Naive thymus-derived CD4-positive, alpha-beta T cell (primary cell): ENCODE measurements around the gene MAPK8IP2. TPM values are rescaled to one million over a fixed set of nuclear protein-coding genes. Genes with fewer than 3 reads are reported as not detected.

Experiments used
- ATAC-seq: fragments of 150-1000 bp; cut with Tn5 transposase; 2 replicates; pipeline ENCODE4 v1.10.0; 2021; ENCODE audit warnings: mild to moderate bottlenecking, moderate library complexity
- CTCF ChIA-PET: fragments of 350-600 bp; sonication (Branson Sonifier 250); formaldehyde crosslinking; loops from one replicate; lab custom pipeline; 2021; ENCODE audit warnings: antibody characterized with exemption; lab: Charles Lee
- POLR2A ChIA-PET: fragments of 350-600 bp; sonication (Branson Sonifier 250); formaldehyde crosslinking; loops from one replicate; lab custom pipeline; 2021; ENCODE audit warnings: antibody characterized with exemption, inconsistent platforms; lab: Charles Lee
- DNase-seq, 9 donors: peaks; one replicate each; pipeline versions ENCODE4 v3.0.0 to v3.0.0-alpha.2; 2020 to 2022; ENCODE audit warnings: mixed read lengths in 1 of 9
- H3K27ac ChIP-seq: one replicate; pipeline ENCODE4 v1.7.0; 2013; ENCODE audit warnings: mild to moderate bottlenecking, low read depth, low read length, moderate library complexity
- H3K27me3 ChIP-seq, 2 donors: one replicate each; pipeline ENCODE4 v1.7.0; 2013; ENCODE audit warnings: low read length in 2 of 2, mild to moderate bottlenecking in 2 of 2, moderate library complexity in 2 of 2; ENCODE audit not compliant: control insufficient read depth in 2 of 2, insufficient read depth in 2 of 2
- H3K36me3 ChIP-seq, 3 experiments: 1 replicate in 2 of 3; 2 replicates in 1 of 3; pipeline ENCODE4 v1.7.0; 2013; ENCODE audit warnings: low read length in 3 of 3, mild to moderate bottlenecking in 3 of 3, moderate library complexity in 1 of 3; ENCODE audit not compliant: insufficient read depth in 3 of 3, control insufficient read depth in 2 of 3
- H3K4me1 ChIP-seq, 2 donors: one replicate each; pipeline ENCODE4 v1.7.0; 2013; ENCODE audit warnings: low read length in 2 of 2, mild to moderate bottlenecking in 2 of 2, moderate library complexity in 1 of 2; ENCODE audit not compliant: control insufficient read depth in 2 of 2, insufficient read depth in 2 of 2
- H3K4me3 ChIP-seq: 2 replicates; pipeline ENCODE4 v1.7.0; 2013; ENCODE audit warnings: mild to moderate bottlenecking, low read length
- H3K9me3 ChIP-seq, 3 experiments: 1 replicate in 2 of 3; 2 replicates in 1 of 3; pipeline ENCODE4 v1.7.0; 2013; ENCODE audit warnings: low read length in 3 of 3; ENCODE audit not compliant: control insufficient read depth in 2 of 3
- H3K27ac Mint-ChIP-seq, 9 donors: one replicate each; pipeline ENCODE4 v1.8.0; 2020 to 2022; ENCODE audit warnings: mixed read lengths in 9 of 9, mild to moderate bottlenecking in 8 of 9, moderate library complexity in 5 of 9, inconsistent platforms in 2 of 9
- H3K27me3 Mint-ChIP-seq, 5 donors: one replicate each; pipeline ENCODE4 v1.8.0; 2021 to 2022; ENCODE audit warnings: mixed read lengths in 5 of 5, mild to moderate bottlenecking in 1 of 5
- H3K36me3 Mint-ChIP-seq, 5 donors: one replicate each; pipeline ENCODE4 v1.8.0; 2020 to 2022; ENCODE audit warnings: mixed read lengths in 5 of 5, mild to moderate bottlenecking in 3 of 5, inconsistent platforms in 1 of 5
- H3K4me1 Mint-ChIP-seq, 7 donors: one replicate each; pipeline ENCODE4 v1.8.0; 2020 to 2022; ENCODE audit warnings: mixed read lengths in 7 of 7, mild to moderate bottlenecking in 3 of 7, inconsistent platforms in 1 of 7
- H3K4me3 Mint-ChIP-seq, 10 donors: one replicate each; pipeline ENCODE4 v1.8.0; 2020 to 2022; ENCODE audit warnings: mild to moderate bottlenecking in 10 of 10, mixed read lengths in 10 of 10, moderate library complexity in 6 of 10, inconsistent platforms in 2 of 10
- H3K9me3 Mint-ChIP-seq, 11 donors: one replicate each; pipeline ENCODE4 v1.8.0; 2020 to 2022; ENCODE audit warnings: mixed read lengths in 11 of 11, mild to moderate bottlenecking in 4 of 11, inconsistent platforms in 1 of 11, moderate library complexity in 1 of 11
- intact Hi-C, 2 donors: fragments of 100-400 bp; cut with micrococcal nuclease; formaldehyde crosslinking; loops; one replicate each; pipeline ENCODE4 v1.15.1; 2023
- polyA plus RNA-seq, 2 donors: library from polyadenylated mRNA; unstranded; fragments of 300-500 nt; fragmentation: Illumina TruSeq; gene quantifications; one replicate each; pipeline ENCODE4 v1.2.3, GENCODE V29; 2021
- total RNA-seq, 6 experiments: library from RNA in 5 of 6; stranded (reverse) in 5 of 6; gene quantifications; 1 replicate in 5 of 6; 2 replicates in 1 of 6; pipeline ENCODE4 v1.2.3 and lab custom pipeline; 2021 to 2026

Gene MAPK8IP2
- total and polyA plus RNA-seq, 7 experiments from 2014 or later = 0.24 to 0.64 (median 0.38) TPM; not detected in 2

DNA sequence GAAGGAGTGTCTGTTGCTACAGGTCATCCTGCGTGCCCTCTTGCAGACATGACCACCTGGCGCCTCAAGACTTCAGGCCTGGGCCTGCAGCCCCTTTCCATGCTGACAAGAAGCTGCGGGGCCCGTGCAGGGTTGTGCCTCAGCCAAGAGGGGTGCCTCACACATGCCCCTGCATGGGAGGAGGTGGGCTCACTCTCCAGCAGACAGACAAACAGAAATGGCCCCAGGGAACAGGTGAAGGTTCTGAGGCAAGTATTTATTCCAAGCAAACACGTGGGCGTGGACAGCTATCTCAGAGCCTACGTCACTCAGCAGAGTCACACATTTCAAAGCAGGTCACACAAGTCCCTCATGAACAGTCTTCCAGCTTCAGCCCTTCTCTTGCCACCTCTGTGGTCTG, 32.0 kb upstream of the MAPK8IP2 start:
- CTCF ChIA-PET = no interaction called here
- ATAC-seq = no peak

GRCh38 chr22:50569041-50569459, 31.5 kb upstream of the MAPK8IP2 start:
- ATAC-seq (no peak), DNase-seq (no peak)
- POLR2A ChIA-PET = interaction anchor here (1.4 kb wide), 1 partner anchor 13 kb away, joined by 7 read pairs; the partner anchor contains the start of gene CHKB
- no peaks in the 10 kb centered on the region for H3K9me3 ChIP-seq
- no peaks in the 10 kb centered on the region for H3K4me1 ChIP-seq
- H3K4me3 Mint-ChIP-seq = no peak overlapping the region
- peaks cover 0 to 6% (median 0%) of the 10 kb centered on the region in 5 donors for H3K27me3 Mint-ChIP-seq
- H3K9me3 Mint-ChIP-seq = no peaks in the 10 kb centered on the region
- peaks cover 0 to 2% (median 0%) of the 10 kb centered on the region in 7 donors for H3K4me1 Mint-ChIP-seq
- H3K36me3 Mint-ChIP-seq = peaks cover 0 to 21% (median 7%) of the 10 kb centered on the region in 5 donors
- CTCF ChIA-PET = no interaction called here
- no peak overlapping the region for H3K27ac ChIP-seq
- no peaks in the 10 kb centered on the region for H3K27me3 ChIP-seq
- no peak overlapping the region for H3K27ac Mint-ChIP-seq
- no peak overlapping the region for H3K4me3 ChIP-seq
- intact Hi-C loops = no loop called here
- H3K36me3 ChIP-seq = peaks cover 0 to 44% (median 2%) of the 10 kb centered on the region in 3 experiments

More for the DNA sequence above, 32.0 kb upstream of the MAPK8IP2 start:
- H3K9me3 Mint-ChIP-seq = no peaks in the 10 kb centered on the region
- no peak overlapping the region for H3K27ac Mint-ChIP-seq
- Histone ChIP-seq H3K27ac (no peak overlapping the region), H3K36me3 (peaks cover 0 to 44% (median 2%) of the 10 kb centered on the region in 3 experiments), H3K27me3 (no peaks in the 10 kb centered on the region), H3K9me3 (no peaks in the 10 kb centered on the region), H3K4me1 (peaks cover 0 to under 1% of the 10 kb centered on the region in 2 donors), H3K4me3 (no peak overlapping the region)
- peaks cover 0 to 21% (median 7%) of the 10 kb centered on the region in 5 donors for H3K36me3 Mint-ChIP-seq
- POLR2A ChIA-PET = interaction anchor here (1.4 kb wide), 1 partner anchor 14 kb away, joined by 7 read pairs; the partner anchor contains the start of gene CHKB
- H3K4me3 Mint-ChIP-seq = no peak overlapping the region
- peaks cover 0 to 3% (median 2%) of the 10 kb centered on the region in 7 donors for H3K4me1 Mint-ChIP-seq
- H3K27me3 Mint-ChIP-seq = peaks cover 0 to 9% (median 0%) of the 10 kb centered on the region in 5 donors
- intact Hi-C loops = no loop called here
- DNase-seq = no peak

DNA sequence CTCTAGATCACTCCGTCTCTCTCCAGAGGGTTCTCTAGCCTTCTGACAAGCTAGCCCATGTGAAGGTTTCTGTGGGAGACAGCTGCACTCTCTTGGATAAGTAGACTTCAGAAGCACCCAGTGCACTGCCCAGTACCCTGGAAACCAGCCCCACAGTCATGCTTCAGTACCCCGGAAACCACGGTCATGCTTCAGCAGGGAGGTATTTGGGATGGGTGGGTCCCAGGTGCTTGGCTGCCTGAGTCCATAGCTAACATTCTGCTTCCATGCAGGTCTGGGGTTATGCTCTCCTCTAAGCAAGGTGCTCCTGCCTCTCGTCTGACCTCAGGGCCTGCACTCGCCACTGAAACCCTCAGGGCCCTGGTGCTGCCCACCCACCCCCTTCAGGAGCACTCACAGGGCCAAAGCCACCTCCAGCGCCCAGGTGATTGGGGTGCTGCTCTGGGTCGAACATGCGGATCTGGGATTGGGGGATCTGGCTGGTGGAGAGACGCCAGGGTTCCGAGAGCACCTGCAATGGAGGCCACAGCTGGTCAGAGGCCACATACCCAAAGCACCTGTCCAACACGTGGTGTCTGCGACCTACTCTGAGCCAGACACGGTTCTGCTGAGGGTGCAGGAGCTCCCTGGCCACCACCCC, 30.6 kb upstream of the MAPK8IP2 start:
- Mint-ChIP-seq H3K36me3 (peaks cover 0 to 21% (median 7%) of the 10 kb centered on the region in 5 donors), H3K4me3 (no peak overlapping the region), H3K4me1 (peaks cover 0 to 2% (median 0%) of the 10 kb centered on the region in 7 donors), H3K9me3 (no peaks in the 10 kb centered on the region), H3K27me3 (no peaks in the 10 kb centered on the region), H3K27ac (no peak overlapping the region)
- no peaks in the 10 kb centered on the region for H3K27me3 ChIP-seq
- POLR2A ChIA-PET = interaction anchor here (1.4 kb wide), 1 partner anchor 12 kb away, joined by 7 read pairs; the partner anchor contains the start of gene CHKB
- no peaks in the 10 kb centered on the region for H3K4me1 ChIP-seq
- no peak overlapping the region for H3K4me3 ChIP-seq
- peaks cover 0 to 44% (median 2%) of the 10 kb centered on the region in 3 experiments for H3K36me3 ChIP-seq
- H3K27ac ChIP-seq = no peak overlapping the region
- intact Hi-C loops = no loop called here
- DNase-seq = no peak
- H3K9me3 ChIP-seq = no peaks in the 10 kb centered on the region
- CTCF ChIA-PET = interaction anchor here (0.9 kb wide), 1 partner anchor 45 kb away, joined by 3 read pairs; the partner anchor contains the start of gene SCO2
- no peak for ATAC-seq

DNA sequence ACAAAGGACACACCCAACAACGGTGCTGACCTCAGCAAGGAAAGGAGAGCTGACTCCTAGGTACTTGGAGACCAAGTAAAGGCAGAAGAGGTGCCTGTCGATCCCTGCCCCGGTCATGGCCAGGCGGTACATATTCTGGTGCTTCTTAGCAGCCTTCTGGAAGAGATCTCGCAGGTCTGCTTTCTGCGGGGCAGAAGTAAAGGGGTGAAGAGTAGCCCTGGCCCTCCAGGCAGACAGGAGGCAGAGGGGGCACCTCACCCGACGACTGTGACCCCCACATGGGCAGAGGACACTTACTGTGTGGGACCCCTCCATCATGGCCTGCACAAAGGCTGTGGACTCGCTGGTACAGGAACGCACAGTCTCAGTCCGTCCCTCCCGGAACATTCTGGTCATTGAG, 29.7 kb upstream of the MAPK8IP2 start:
- Histone ChIP-seq H3K36me3 (peaks cover 0 to 49% (median 2%) of the 10 kb centered on the region in 3 experiments), H3K27ac (no peak overlapping the region), H3K27me3 (no peaks in the 10 kb centered on the region), H3K4me3 (no peak overlapping the region), H3K4me1 (no peaks in the 10 kb centered on the region), H3K9me3 (no peaks in the 10 kb centered on the region)
- H3K36me3 Mint-ChIP-seq = peaks cover 0 to 21% (median 7%) of the 10 kb centered on the region in 5 donors
- no peaks in the 10 kb centered on the region for H3K27me3 Mint-ChIP-seq
- ChIA-PET POLR2A (interaction anchor here (1.3 kb wide), 1 partner anchor 8 kb away, joined by 3 read pairs; the partner anchor contains the start of gene SYCE3), CTCF (no interaction called here)
- no peak overlapping the region for H3K4me3 Mint-ChIP-seq
- ATAC-seq (no peak), DNase-seq (no peak)
- intact Hi-C loops = no loop called here
- peaks cover 0 to 2% (median 0%) of the 10 kb centered on the region in 7 donors for H3K4me1 Mint-ChIP-seq
- H3K27ac Mint-ChIP-seq = no peak overlapping the region
- H3K9me3 Mint-ChIP-seq = no peaks in the 10 kb centered on the region

GRCh38 chr22:50571264-50572175, 29.1 kb upstream of the MAPK8IP2 start:
- Mint-ChIP-seq H3K4me1 (no peaks in the 10 kb centered on the region), H3K36me3 (peaks cover 0 to 21% (median 7%) of the 10 kb centered on the region in 5 donors), H3K4me3 (no peak overlapping the region), H3K27ac (no peak overlapping the region), H3K27me3 (no peaks in the 10 kb centered on the region), H3K9me3 (no peaks in the 10 kb centered on the region)
- H3K4me3 ChIP-seq = no peak overlapping the region
- intact Hi-C loops = no loop called here
- H3K36me3 ChIP-seq = peaks cover 0 to 51% (median 2%) of the 10 kb centered on the region in 3 experiments
- H3K9me3 ChIP-seq = no peaks in the 10 kb centered on the region
- DNase-seq (no peak), ATAC-seq (no peak)
- no peak overlapping the region for H3K27ac ChIP-seq
- no peaks in the 10 kb centered on the region for H3K4me1 ChIP-seq
- POLR2A ChIA-PET = interaction anchor here (1.3 to 2.0 kb wide), 3 partner anchors 8 to 50 kb away, joined by 3 to 7 read pairs (median 4); partner anchors contain the start of gene SYCE3
- CTCF ChIA-PET = no interaction called here
- H3K27me3 ChIP-seq = no peaks in the 10 kb centered on the region

DNA sequence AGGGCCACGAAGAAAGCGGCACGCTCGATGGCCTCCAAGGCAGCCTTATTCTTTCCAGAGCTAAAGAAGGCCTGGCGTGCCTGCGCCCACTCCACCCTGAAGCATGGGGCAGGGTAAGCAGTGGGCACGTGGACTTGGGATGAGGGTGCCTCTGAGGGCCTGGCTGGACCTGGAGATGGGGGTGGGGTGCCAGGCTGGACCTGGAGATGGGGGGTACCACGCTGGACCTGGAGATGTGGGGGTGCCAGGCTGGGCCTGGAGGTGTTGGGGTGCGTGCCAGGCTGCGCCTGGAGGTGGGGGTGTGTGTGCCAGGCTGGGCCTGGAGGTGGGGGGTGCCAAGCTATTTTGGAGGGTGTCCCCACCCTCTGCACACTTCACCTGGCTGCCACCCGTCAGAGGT, 27.6 kb upstream of the MAPK8IP2 start:
- Histone ChIP-seq H3K36me3 (peaks cover 0 to 53% (median 2%) of the 10 kb centered on the region in 3 experiments), H3K4me1 (no peaks in the 10 kb centered on the region), H3K27me3 (no peaks in the 10 kb centered on the region), H3K27ac (no peak overlapping the region), H3K9me3 (no peaks in the 10 kb centered on the region), H3K4me3 (no peak overlapping the region)
- ChIA-PET CTCF (no interaction called here), POLR2A (interaction anchor here (1.1 to 2.0 kb wide), 4 partner anchors 9 to 48 kb away, joined by 4 to 7 read pairs (median 4); partner anchors contain the start of gene SCO2)
- Mint-ChIP-seq H3K4me1 (peaks cover 4 to 11% (median 5%) of the 10 kb centered on the region in 7 donors), H3K27me3 (no peaks in the 10 kb centered on the region), H3K9me3 (no peaks in the 10 kb centered on the region), H3K27ac (no peak overlapping the region), H3K36me3 (peaks cover 0 to 21% (median 7%) of the 10 kb centered on the region in 5 donors), H3K4me3 (no peak overlapping the region)
- intact Hi-C loops = no loop called here
- ATAC-seq = no peak
- no peak for DNase-seq
